Upper lobe of right lung (tissue), 1 donor: ENCODE results near the gene C1QTNF8. TPM values are rescaled to one million over a fixed set of nuclear protein-coding genes. Genes with fewer than 3 reads are reported as not detected.

Experiments used
- ATAC-seq: fragments of 200-7000 bp; cut with Tn5 transposase; one replicate; pipeline ENCODE4 v1.9.1; 2020; ENCODE audit warnings: mild to moderate bottlenecking, moderate library complexity
- DNase-seq: peaks from one replicate; pipeline ENCODE4 v3.0.0-alpha.2; 2020
- H3K27ac ChIP-seq: fragments of 200-600 bp; one replicate; pipeline ENCODE4 v1.8.0; 2022
- H3K27me3 ChIP-seq: fragments of 200-600 bp; one replicate; pipeline ENCODE4 v1.8.0; 2022; ENCODE audit warnings: mild to moderate bottlenecking
- H3K36me3 ChIP-seq: fragments of 200-600 bp; one replicate; pipeline ENCODE4 v1.8.0; 2022
- H3K4me1 ChIP-seq: fragments of 200-600 bp; one replicate; pipeline ENCODE4 v1.8.0; 2022
- H3K4me3 ChIP-seq: fragments of 200-600 bp; one replicate; pipeline ENCODE4 v1.8.0; 2022; ENCODE audit warnings: mild to moderate bottlenecking
- H3K9me3 ChIP-seq: fragments of 200-600 bp; one replicate; pipeline ENCODE4 v1.8.0; 2022
- intact Hi-C: fragments of 100-400 bp; cut with DNase I; formaldehyde crosslinking; loops from one replicate; pipeline ENCODE4 v1.11.0; 2022
- long read RNA-seq: library from polyadenylated mRNA; unstranded; transcript quantifications from one replicate; pipeline ENCODE4 v2.0.0, GENCODE V29; 2021
- total RNA-seq: library from RNA; stranded (reverse); fragmentation: NEBNext Ultra II Directional; extraction: Animal tissue kit (Norgen Biotek cat#: 25700); gene quantifications from one replicate; pipeline ENCODE4 v1.2.1, GENCODE V29; 2021
- TF ChIP-seq, protein P1 (sequence below): fragments of 200-600 bp; IDR thresholded peaks from one replicate; pipeline ENCODE4 v1.8.0; 2022; ENCODE audit warnings: antibody characterized with exemption
- donor health status: DM: no; HTN: yes; CAD: no; lungs with severe emphysema.

C1QTNF8 gene, protein sequence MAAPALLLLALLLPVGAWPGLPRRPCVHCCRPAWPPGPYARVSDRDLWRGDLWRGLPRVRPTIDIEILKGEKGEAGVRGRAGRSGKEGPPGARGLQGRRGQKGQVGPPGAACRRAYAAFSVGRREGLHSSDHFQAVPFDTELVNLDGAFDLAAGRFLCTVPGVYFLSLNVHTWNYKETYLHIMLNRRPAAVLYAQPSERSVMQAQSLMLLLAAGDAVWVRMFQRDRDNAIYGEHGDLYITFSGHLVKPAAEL
- not detected for total RNA-seq
- long read RNA-seq = 0 reads

DNA sequence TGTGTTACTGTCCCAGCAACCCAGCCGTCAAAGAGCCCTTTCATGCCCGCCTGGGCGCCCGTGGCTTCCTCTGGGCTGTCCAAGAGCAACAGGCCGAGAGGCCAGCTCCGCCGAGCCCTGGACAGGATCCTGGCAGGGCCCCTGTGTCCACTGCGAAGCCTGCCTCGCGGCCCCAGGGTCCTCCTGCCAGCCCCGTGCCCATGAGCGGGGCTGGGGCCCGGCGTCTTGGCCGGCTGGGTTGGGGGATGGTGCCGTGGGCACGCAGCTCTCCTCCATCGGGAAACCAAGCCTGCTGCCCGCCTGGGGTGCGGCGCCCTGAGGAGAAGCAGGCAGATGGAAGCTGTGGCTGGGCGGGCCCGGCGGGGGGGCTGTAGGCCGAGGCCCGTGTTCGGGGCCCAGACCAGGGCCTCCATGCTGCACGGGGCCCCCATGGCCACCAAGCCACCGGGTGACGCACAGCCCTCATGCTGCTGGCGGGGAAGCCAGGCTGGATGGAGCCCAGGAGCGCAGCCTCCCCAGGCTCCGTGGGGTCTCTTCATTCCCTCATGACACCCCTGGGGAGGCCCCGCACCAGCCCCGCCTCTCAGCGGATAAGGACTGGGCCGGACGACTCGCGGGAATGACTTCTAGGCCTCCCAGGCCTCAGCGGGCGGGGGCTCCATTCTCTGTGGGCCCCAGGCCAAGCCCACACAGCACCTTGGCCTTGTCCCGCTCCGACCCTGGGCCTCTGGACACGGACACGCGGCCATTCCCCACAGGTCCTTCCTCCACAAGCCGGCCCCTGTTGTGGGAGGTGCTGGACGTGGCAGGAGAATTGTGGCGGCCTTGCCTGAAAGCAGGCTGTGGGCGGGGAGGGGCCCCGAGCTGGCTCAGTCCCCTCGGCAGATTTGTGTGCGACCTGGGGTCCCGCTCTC lies at the start of gene C1QTNF8:
Gene C1QTNF8 (minus strand): TSS at position 76 of the 914 bp plus-strand sequence. CDS start 1,322 bp downstream, outside the sequence.
- Histone ChIP-seq H3K36me3 (no peaks in the 10 kb centered on the region), H3K4me1 (no peaks in the 10 kb centered on the region), H3K4me3 (no peak within 1 kb of the TSS), H3K27me3 (peaks cover 19% of the 10 kb centered on the region), H3K27ac (no peak within 1 kb of the TSS), H3K9me3 (no peaks in the 10 kb centered on the region)
- TF ChIP-seq, protein P1, sequence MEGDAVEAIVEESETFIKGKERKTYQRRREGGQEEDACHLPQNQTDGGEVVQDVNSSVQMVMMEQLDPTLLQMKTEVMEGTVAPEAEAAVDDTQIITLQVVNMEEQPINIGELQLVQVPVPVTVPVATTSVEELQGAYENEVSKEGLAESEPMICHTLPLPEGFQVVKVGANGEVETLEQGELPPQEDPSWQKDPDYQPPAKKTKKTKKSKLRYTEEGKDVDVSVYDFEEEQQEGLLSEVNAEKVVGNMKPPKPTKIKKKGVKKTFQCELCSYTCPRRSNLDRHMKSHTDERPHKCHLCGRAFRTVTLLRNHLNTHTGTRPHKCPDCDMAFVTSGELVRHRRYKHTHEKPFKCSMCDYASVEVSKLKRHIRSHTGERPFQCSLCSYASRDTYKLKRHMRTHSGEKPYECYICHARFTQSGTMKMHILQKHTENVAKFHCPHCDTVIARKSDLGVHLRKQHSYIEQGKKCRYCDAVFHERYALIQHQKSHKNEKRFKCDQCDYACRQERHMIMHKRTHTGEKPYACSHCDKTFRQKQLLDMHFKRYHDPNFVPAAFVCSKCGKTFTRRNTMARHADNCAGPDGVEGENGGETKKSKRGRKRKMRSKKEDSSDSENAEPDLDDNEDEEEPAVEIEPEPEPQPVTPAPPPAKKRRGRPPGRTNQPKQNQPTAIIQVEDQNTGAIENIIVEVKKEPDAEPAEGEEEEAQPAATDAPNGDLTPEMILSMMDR = no peak
- DNase-seq (no peak), ATAC-seq (no peak)
- intact Hi-C loops = no loop called here

DNA sequence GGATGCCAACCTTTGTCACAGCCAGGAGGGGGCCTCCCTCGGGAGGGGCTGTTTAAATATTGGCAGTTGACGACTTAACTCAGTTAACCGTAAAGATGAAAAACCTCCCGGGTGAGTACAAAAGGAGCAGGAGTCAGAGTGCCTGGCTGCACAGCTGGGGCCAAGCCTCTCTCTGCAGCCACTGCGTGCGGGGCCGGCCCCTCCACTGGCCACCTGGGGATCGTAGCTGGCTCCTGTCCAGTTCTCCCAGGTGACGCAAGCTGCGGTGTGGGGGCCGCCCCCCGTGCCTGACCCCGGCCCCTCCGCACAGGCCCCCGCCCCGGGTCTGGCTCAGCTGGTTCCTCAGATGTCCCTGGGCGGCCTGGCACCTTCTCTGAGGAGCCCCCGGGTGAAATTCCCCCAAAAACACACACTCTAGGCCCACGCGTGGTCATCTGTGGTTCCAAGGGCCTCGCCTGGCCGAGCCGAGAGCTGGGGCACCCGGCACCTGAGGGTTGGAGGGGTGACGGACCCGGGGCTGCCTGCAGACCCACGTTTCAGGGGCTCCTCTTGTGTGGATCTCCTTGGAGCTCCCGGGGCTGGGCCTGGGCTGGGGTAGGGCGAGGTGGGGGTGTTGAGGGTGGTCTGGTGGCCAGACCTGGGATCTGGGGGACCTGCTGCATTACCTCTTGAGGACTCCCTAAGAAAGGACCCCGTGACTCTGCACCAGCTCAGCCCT lies 49.5 kb upstream of the C1QTNF8 start:
- H3K4me1 ChIP-seq = no peaks in the 10 kb centered on the region
- H3K27ac ChIP-seq = no peak overlapping the region
- TF ChIP-seq, protein P1 = no peak
- intact Hi-C loops = no loop called here
- no peak for DNase-seq
- ATAC-seq = no peak
- H3K9me3 ChIP-seq = no peaks in the 10 kb centered on the region
- peaks cover 38% of the 10 kb centered on the region for H3K27me3 ChIP-seq
- no peaks in the 10 kb centered on the region for H3K36me3 ChIP-seq
- H3K4me3 ChIP-seq = no peak overlapping the region

GRCh38 chr16:1144476-1145382 lies 48.7 kb upstream of the C1QTNF8 start:
- ATAC-seq (no peak), DNase-seq (no peak)
- TF ChIP-seq, protein P1 = no peak
- H3K36me3 ChIP-seq = no peaks in the 10 kb centered on the region
- H3K27me3 ChIP-seq = peaks cover 42% of the 10 kb centered on the region
- H3K9me3 ChIP-seq = no peaks in the 10 kb centered on the region
- no peaks in the 10 kb centered on the region for H3K4me1 ChIP-seq
- H3K4me3 ChIP-seq = no peak overlapping the region
- H3K27ac ChIP-seq = no peak overlapping the region
- intact Hi-C loops = no loop called here

DNA sequence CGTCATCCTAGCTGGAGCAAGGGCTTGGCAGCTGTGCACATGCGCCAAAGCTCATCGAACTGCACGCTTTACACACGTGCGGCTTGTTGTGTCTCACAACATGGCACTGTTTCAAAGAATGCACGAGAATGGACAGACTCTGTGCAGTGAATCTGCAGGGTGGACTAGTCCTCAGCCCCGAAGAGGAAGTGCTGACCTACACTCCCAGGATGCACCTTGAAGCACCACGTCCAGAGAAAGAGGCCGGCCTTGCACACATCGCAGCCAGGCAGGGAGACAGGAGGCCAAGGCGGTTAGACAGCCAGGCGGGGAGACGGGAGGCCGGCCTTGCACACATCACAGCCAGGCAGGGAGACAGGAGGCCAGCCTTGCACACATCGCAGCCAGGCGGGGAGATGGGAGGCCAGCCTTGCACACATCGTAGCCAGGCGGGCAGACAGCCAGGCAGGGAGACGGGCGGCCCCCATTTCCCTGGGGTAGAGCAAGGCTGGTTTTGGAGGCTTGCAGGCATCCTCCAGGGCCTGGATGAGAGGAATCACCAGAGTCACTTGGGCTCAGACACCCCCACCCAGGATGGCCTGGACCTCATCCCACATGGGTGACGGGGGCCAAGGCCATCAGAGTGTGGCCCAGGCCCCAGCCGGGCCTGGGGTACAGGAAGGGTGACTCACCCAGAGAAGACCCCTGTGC lies 47.9 kb upstream of the C1QTNF8 start:
- peaks cover 42% of the 10 kb centered on the region for H3K27me3 ChIP-seq
- H3K36me3 ChIP-seq = no peaks in the 10 kb centered on the region
- ATAC-seq = no peak
- no peak overlapping the region for H3K27ac ChIP-seq
- intact Hi-C loops = no loop called here
- H3K4me1 ChIP-seq = no peaks in the 10 kb centered on the region
- no peaks in the 10 kb centered on the region for H3K9me3 ChIP-seq
- no peak for DNase-seq
- H3K4me3 ChIP-seq = no peak overlapping the region
- TF ChIP-seq, protein P1 = no peak
